Endothelial cell (in vitro differentiated cells): ENCODE measurements around the gene MARCHF10. TPM values are rescaled to one million over a fixed set of nuclear protein-coding genes. Genes with fewer than 3 reads are reported as not detected.
"Not testable (repeated sequence)": the region's sequence is repeated elsewhere in the genome, so short reads cannot be mapped to it uniquely, and the experiment has no call there.

Experiments used
- DNase-seq: peaks from one replicate; pipeline ENCODE4 v3.0.0; 2021; ENCODE audit warnings: low spot score
- H3K27ac Mint-ChIP-seq: one replicate; pipeline ENCODE4 v1.8.0; 2021; ENCODE audit warnings: mixed read lengths, inconsistent platforms; ENCODE audit not compliant: unreplicated experiment
- H3K27me3 Mint-ChIP-seq: one replicate; pipeline ENCODE4 v1.8.0; 2021; ENCODE audit warnings: mild to moderate bottlenecking, moderate library complexity, mixed read lengths, inconsistent platforms; ENCODE audit not compliant: unreplicated experiment
- H3K36me3 Mint-ChIP-seq: one replicate; pipeline ENCODE4 v1.8.0; 2021; ENCODE audit warnings: mild to moderate bottlenecking, low read depth, mixed read lengths, inconsistent platforms; ENCODE audit not compliant: unreplicated experiment
- H3K4me1 Mint-ChIP-seq: one replicate; pipeline ENCODE4 v1.8.0; 2021; ENCODE audit warnings: mild to moderate bottlenecking, mixed read lengths, inconsistent platforms; ENCODE audit not compliant: unreplicated experiment
- H3K4me3 Mint-ChIP-seq: one replicate; pipeline ENCODE4 v1.8.0; 2021; ENCODE audit warnings: mild to moderate bottlenecking, mixed read lengths, inconsistent platforms; ENCODE audit not compliant: unreplicated experiment
- H3K9me3 Mint-ChIP-seq: one replicate; pipeline ENCODE4 v1.8.0; 2021; ENCODE audit warnings: mixed read lengths, inconsistent platforms; ENCODE audit not compliant: unreplicated experiment
- CTCF ChIP-seq: fragments of 200-600 bp; sonication (generic); IDR thresholded peaks from one replicate; pipeline ENCODE4 v1.5.0; 2021; ENCODE audit warnings: antibody characterized with exemption; ENCODE audit not compliant: unreplicated experiment
- total RNA-seq: library from RNA; stranded (reverse); fragmentation: NEBNext Ultra II Directional; extraction: Animal tissue kit (Norgen Biotek cat#: 25700); gene quantifications from one replicate; pipeline ENCODE4 v1.2.1, GENCODE V29; 2021; ENCODE audit not compliant: unreplicated experiment

Gene MARCHF10
- total RNA-seq, 1 donor from 2014 or later: not detected

GRCh38 chr17:62832405-62832804 is 24.3 kb upstream of the MARCHF10 start:
- H3K4me3 Mint-ChIP-seq: no peak overlapping the region
- no peaks in the 10 kb centered on the region for H3K4me1 Mint-ChIP-seq
- H3K36me3 Mint-ChIP-seq: peaks cover 4% of the 10 kb centered on the region
- DNase-seq: no peak
- TF ChIP-seq CTCF: no peak
- no peaks in the 10 kb centered on the region for H3K9me3 Mint-ChIP-seq
- H3K27ac Mint-ChIP-seq: no peak overlapping the region
- peaks cover 1% of the 10 kb centered on the region for H3K27me3 Mint-ChIP-seq

- H3K27ac Mint-ChIP-seq, H3K9me3 Mint-ChIP-seq, H3K27me3 Mint-ChIP-seq, H3K4me3 Mint-ChIP-seq, DNase-seq, H3K4me1 Mint-ChIP-seq, H3K36me3 Mint-ChIP-seq: not testable (repeated sequence)
Observed at GRCh38 chr17:62831066-62831465, 23.0 kb upstream of the MARCHF10 start.

- Mint-ChIP-seq H3K4me3 (no peak overlapping the region), H3K36me3 (no peaks in the 10 kb centered on the region), H3K9me3 (no peaks in the 10 kb centered on the region), H3K4me1 (peaks cover 6% of the 10 kb centered on the region), H3K27me3 (peaks cover 1% of the 10 kb centered on the region), H3K27ac (no peak overlapping the region)
- TF ChIP-seq CTCF: no peak
- no peak for DNase-seq
Observed at GRCh38 chr17:62827746-62828485, 19.8 kb upstream of the MARCHF10 start.

GRCh38 chr17:62826956-62827355 is 18.8 kb upstream of the MARCHF10 start:
- Mint-ChIP-seq H3K36me3 (no peaks in the 10 kb centered on the region), H3K9me3 (no peaks in the 10 kb centered on the region), H3K27ac (no peak overlapping the region), H3K4me3 (no peak overlapping the region), H3K4me1 (peaks cover 9% of the 10 kb centered on the region), H3K27me3 (peaks cover 1% of the 10 kb centered on the region)
- no peak for DNase-seq
- TF ChIP-seq CTCF: no peak

GRCh38 chr17:62825182-62825581 is 17.1 kb upstream of the MARCHF10 start:
- H3K36me3 Mint-ChIP-seq: no peaks in the 10 kb centered on the region
- no peaks in the 10 kb centered on the region for H3K9me3 Mint-ChIP-seq
- no peak for DNase-seq
- no peak overlapping the region for H3K4me3 Mint-ChIP-seq
- H3K27ac Mint-ChIP-seq: peak overlapping the region; percentile 83
- peaks cover 3% of the 10 kb centered on the region for H3K27me3 Mint-ChIP-seq
- no peak for TF ChIP-seq CTCF
- peaks cover 27% of the 10 kb centered on the region for H3K4me1 Mint-ChIP-seq
